Measurements from ENCODE around the gene ZKSCAN2. TPM values are rescaled to one million over a fixed set of nuclear protein-coding genes. Genes with fewer than 3 reads are reported as not detected.

ZKSCAN2 gene
- total RNA-seq, 2 donors from 2014 or later: 5.0 to 5.3 TPM

DNA sequence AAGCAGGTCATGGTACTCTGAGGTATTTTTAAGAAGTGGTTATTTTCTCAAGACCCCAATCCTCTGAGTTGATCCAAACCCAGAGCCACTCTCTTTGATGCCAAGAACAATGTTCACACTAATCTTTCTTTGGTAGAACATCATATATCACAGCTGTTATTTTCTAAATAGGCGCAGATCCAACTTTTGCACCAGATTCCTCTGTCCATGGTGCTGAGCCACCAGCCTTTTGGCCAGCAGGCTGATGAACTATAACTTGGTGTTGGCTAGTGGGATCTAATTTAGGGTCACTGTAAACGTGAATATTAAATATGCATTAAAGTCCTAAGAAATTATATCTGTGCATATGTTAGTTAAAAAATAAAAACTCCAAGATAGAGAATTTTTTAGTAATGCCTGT lies 7.0 kb upstream of the ZKSCAN2 start:
- no peaks in the 10 kb centered on the region for H3K9me3 ChIP-seq
- TF ChIP-seq, protein P1, sequence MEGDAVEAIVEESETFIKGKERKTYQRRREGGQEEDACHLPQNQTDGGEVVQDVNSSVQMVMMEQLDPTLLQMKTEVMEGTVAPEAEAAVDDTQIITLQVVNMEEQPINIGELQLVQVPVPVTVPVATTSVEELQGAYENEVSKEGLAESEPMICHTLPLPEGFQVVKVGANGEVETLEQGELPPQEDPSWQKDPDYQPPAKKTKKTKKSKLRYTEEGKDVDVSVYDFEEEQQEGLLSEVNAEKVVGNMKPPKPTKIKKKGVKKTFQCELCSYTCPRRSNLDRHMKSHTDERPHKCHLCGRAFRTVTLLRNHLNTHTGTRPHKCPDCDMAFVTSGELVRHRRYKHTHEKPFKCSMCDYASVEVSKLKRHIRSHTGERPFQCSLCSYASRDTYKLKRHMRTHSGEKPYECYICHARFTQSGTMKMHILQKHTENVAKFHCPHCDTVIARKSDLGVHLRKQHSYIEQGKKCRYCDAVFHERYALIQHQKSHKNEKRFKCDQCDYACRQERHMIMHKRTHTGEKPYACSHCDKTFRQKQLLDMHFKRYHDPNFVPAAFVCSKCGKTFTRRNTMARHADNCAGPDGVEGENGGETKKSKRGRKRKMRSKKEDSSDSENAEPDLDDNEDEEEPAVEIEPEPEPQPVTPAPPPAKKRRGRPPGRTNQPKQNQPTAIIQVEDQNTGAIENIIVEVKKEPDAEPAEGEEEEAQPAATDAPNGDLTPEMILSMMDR (IDR thresholded peaks at IDR 0.05): no peak
- H3K27ac ChIP-seq: no peak overlapping the region
- H3K4me1 ChIP-seq: no peaks in the 10 kb centered on the region
- no peak for DNase-seq (ENCODE audit: low spot score)
- no peaks in the 10 kb centered on the region for H3K27me3 ChIP-seq
- no peak overlapping the region for H3K4me3 ChIP-seq
- H3K36me3 ChIP-seq: no peaks in the 10 kb centered on the region

DNA sequence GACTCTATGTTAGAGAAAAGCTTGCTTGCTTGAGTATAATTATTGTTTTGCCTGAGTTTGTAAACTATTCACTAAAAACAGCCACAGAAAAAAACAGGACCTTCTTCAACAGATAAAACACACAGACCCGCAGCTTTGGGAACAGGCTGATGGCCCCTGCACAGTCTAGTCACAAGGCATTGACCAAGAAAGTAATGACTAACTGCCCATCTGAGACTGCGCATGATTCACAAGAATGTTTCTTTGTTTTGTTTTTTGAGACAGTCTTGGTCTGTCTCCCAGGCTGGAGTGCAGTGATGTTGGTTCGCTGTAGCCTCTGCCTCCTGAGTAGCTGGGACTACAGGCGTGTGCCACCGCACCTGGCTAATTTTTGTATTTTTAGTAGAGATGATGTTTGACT lies 2.8 kb upstream of the ZKSCAN2 start:
- no peak for DNase-seq (ENCODE audit: low spot score)
- TF ChIP-seq, protein P1 (IDR thresholded peaks at IDR 0.05): no peak
- H3K9me3 ChIP-seq: no peaks in the 10 kb centered on the region
- no peak overlapping the region for H3K4me3 ChIP-seq
- no peaks in the 10 kb centered on the region for H3K27me3 ChIP-seq
- H3K4me1 ChIP-seq: peaks cover 0 to 31% of the 10 kb centered on the region in 2 donors
- H3K36me3 ChIP-seq: no peaks in the 10 kb centered on the region
- H3K27ac ChIP-seq: no peak overlapping the region

DNA sequence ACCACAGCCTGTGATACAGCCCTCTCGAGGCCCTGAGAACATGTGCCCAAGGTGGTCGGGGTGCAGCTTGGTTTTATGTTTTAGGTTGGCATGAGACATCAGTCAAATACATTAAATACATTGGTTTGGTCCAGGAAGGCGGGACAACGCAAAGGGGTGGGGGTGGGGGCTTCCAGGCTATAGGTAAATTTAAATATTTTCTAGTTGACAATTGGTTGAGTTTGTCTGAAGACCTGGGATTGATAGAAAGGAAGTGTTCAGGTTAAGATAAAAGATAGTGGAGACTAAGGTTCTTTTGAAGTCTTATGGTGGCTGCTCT lies 1.2 kb upstream of the ZKSCAN2 start:
- Histone ChIP-seq H3K27ac (peak overlapping the region in 1 of 2 donors; percentile 96), H3K4me1 (peaks cover 0 to 33% of the 10 kb centered on the region in 2 donors), H3K36me3 (peaks cover 11% of the 10 kb centered on the region), H3K4me3 (peak overlapping the region; percentile 78 to 87), H3K27me3 (no peaks in the 10 kb centered on the region), H3K9me3 (no peaks in the 10 kb centered on the region)
- TF ChIP-seq, protein P1 (IDR thresholded peaks at IDR 0.05): no peak
- no peak for DNase-seq (ENCODE audit: low spot score)

DNA sequence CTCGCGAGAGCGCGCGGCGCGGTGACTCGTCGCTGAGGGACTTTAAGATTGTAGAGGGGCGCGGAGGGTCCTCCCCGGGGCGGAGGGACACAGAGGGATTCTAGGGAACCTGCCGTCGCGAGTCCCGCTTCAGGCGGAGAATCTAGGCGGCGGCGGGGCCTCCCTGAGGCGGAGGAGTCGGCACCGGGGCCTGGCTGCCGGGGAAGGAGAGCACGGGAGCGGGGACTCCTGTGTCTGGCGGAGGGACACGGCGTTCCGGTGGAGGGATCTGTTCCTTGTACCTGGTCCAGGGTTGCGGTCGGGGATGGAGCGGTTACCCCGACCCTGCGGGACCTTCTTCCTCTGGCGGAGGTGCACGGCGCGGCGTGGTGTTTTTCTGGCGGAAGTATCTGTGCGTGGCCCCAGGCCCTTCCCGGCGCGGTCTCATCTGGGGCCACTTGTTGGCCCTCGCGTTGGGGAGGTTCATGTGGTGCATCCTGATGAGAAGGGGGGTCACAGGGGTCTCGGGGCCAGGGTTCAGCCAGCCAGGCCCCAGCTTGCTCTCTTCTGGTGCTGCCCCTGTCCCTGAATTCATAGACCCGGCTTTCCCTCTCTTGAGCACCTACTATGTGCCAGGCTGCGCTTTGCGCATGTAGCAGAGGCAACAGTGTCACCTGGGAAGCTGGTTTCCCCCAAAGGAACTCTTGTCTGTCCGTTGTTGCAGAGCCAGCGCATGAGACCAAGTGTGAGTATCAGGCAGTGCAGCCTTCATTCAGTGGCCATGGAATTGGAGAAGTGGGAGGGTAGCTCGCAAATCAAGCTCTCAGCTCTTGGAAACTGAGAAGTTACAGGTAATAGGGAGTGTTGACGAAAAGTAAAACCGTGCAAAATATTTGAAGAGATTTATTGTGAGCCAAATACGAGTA lies 563 bp upstream of the ZKSCAN2 start:
- peak overlapping the region; percentile 96 to 100 for H3K27ac ChIP-seq
- H3K27me3 ChIP-seq: no peaks in the 10 kb centered on the region
- H3K4me3 ChIP-seq: peak overlapping the region; percentile 78 to 87
- H3K9me3 ChIP-seq: no peaks in the 10 kb centered on the region
- peaks cover 17% of the 10 kb centered on the region for H3K36me3 ChIP-seq
- TF ChIP-seq, protein P1 (IDR thresholded peaks at IDR 0.05): no peak
- peaks cover 0 to 33% of the 10 kb centered on the region in 2 donors for H3K4me1 ChIP-seq
- DNase-seq (ENCODE audit: low spot score): no peak

DNA sequence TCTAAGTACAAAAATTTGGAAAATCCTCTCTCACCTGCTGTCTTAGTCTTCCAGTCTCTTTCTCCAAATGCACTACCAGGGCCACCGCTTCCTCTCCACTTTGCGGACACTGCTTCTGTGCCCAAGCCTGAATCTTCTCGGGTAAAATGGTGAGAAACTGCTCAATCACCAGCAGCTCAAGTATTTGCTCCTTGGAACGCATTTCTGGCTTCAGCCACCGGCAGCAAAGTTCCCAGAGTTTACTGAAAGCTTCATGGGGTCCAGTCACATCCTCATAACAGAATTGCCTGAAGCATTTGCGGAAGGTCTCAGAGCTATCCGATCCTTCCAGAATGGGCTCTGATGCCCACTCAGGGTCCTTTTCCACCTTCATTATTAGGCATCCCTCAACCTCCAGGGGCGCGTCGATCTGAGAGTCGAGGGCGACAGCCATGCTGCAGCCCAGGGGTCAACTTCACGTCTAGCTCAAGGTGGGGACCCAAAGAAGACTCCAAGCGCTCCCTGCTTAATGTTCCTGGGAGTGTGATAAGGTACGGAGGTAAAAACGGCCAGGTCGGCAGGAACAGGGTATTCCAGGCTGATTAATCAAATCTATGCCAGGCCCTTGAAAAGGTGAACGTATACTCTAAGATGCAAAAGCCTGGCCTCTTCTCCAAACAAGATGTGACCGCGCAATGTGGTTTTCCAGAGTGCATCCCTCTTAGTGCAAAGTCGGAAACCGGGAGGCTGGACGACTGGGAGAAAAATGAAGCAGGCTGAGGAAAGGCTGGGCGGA lies 763 bp downstream of the ZKSCAN2 start:
- peaks cover 30% of the 10 kb centered on the region for H3K36me3 ChIP-seq
- H3K27me3 ChIP-seq: no peaks in the 10 kb centered on the region
- peak overlapping the region; percentile 78 to 87 for H3K4me3 ChIP-seq
- peak overlapping the region; percentile 96 to 100 for H3K27ac ChIP-seq
- H3K4me1 ChIP-seq: peaks cover 0 to 33% of the 10 kb centered on the region in 2 donors
- no peaks in the 10 kb centered on the region for H3K9me3 ChIP-seq
- DNase-seq (ENCODE audit: low spot score): no peak
- TF ChIP-seq, protein P1 (IDR thresholded peaks at IDR 0.05): no peak

Measured in right atrium auricular region (tissue), 2 donors.